K562 (cell line): Measurements from ENCODE around the gene HLF. TPM values are rescaled to one million over a fixed set of nuclear protein-coding genes. Genes with fewer than 3 reads are reported as not detected.

Experiments
- BCOR ChIP-seq: fragments of 450-650 bp; IDR thresholded peaks from 2 replicates; pipeline ENCODE4 v1.6.1; 2016
- CHD1 ChIP-seq: fragments of 200-600 bp; sonication (generic); IDR thresholded peaks from one replicate; pipeline ENCODE4 v1.6.1; 2012; ENCODE audit warnings: mild to moderate bottlenecking, moderate library complexity, low read length, inconsistent platforms
- CREBBP ChIP-seq: IDR thresholded peaks from one replicate; pipeline ENCODE4 v1.6.1; 2012; ENCODE audit warnings: low read depth, mild to moderate bottlenecking, control low read depth, inconsistent platforms, low read length
- FOXK1 ChIP-seq: sonication (generic); formaldehyde crosslinking; IDR thresholded peaks from 2 replicates; pipeline ENCODE4 v1.8.0; 2022; ENCODE audit warnings: missing genetic modification reagents, mild to moderate bottlenecking, borderline replicate concordance
- GATA2 ChIP-seq: sonication (generic); formaldehyde crosslinking; IDR thresholded peaks from 2 replicates; pipeline ENCODE4 v1.4.0; 2020; ENCODE audit warnings: mild to moderate bottlenecking, missing genetic modification reagents
- ILK ChIP-seq: fragments of 450-650 bp; IDR thresholded peaks from 2 replicates; pipeline ENCODE4 v1.6.1; 2016; ENCODE audit warnings: missing genetic modification characterization, low read depth, mild to moderate bottlenecking, missing compliant biosample characterization, moderate library complexity, borderline replicate concordance
- JUNB ChIP-seq: fragments of 450-650 bp; formaldehyde crosslinking; conservative IDR thresholded peaks from 2 replicates; pipeline ENCODE4 v1.4.0; 2020; ENCODE audit warnings: mild to moderate bottlenecking
- KLF16 ChIP-seq: IDR thresholded peaks from 2 replicates; pipeline ENCODE4 v1.6.1; 2016; ENCODE audit warnings: antibody characterized with exemption
- MXD1 ChIP-seq: fragments of 250-450 bp; sonication (Bioruptor Pico); IDR thresholded peaks from 2 replicates; pipeline ENCODE4 v1.8.0; 2021; ENCODE audit warnings: borderline replicate concordance, mild to moderate bottlenecking, moderate library complexity; ENCODE audit not compliant: poor library complexity, severe bottlenecking
- RBM22 ChIP-seq: fragments of 200-400 bp; formaldehyde crosslinking; IDR thresholded peaks from 2 replicates; pipeline ENCODE4 v1.6.1; 2018; ENCODE audit warnings: low read length, low read depth; ENCODE audit not compliant: poor library complexity, severe bottlenecking
- RHOXF2B ChIP-seq: fragments of 250-450 bp; sonication (Bioruptor Pico); conservative IDR thresholded peaks from 2 replicates; pipeline ENCODE4 v1.5.1; 2021
- RREB1 ChIP-seq: fragments of 250-450 bp; sonication (Bioruptor Pico); IDR thresholded peaks from 2 replicates; pipeline ENCODE4 v1.4.0; 2020
- SAFB ChIP-seq: fragments of 200-400 bp; formaldehyde crosslinking; IDR thresholded peaks from 2 replicates; pipeline ENCODE4 v1.6.1; 2017; ENCODE audit warnings: low read depth, low read length, borderline replicate concordance
- SLC30A9 ChIP-seq: fragments of 250-450 bp; sonication (Bioruptor Pico); IDR thresholded peaks from 2 replicates; pipeline ENCODE4 v1.8.0; 2022; ENCODE audit warnings: mild to moderate bottlenecking, moderate library complexity
- SMARCA4 ChIP-seq: fragments of 450-650 bp; IDR thresholded peaks from 2 replicates; pipeline ENCODE4 v1.6.1; 2016
- THAP7 ChIP-seq: fragments of 250-450 bp; sonication (Bioruptor Pico); IDR thresholded peaks from 2 replicates; pipeline ENCODE4 v1.5.0; 2021
- ZHX1 ChIP-seq: fragments of 150-350 bp; conservative IDR thresholded peaks from 2 replicates; pipeline ENCODE4 v1.6.1; 2014; ENCODE audit warnings: low read length
- ZNF696 ChIP-seq: fragments of 250-450 bp; sonication (Bioruptor Pico); conservative IDR thresholded peaks from 2 replicates; pipeline ENCODE4 v1.4.0; 2020; ENCODE audit warnings: mild to moderate bottlenecking, moderate library complexity
- ZNF778 ChIP-seq: fragments of 450-650 bp; formaldehyde crosslinking; IDR thresholded peaks from 2 replicates; pipeline ENCODE4 v1.4.0; 2020; ENCODE audit warnings: mild to moderate bottlenecking, moderate library complexity
- polyA plus RNA-seq, 8 experiments: library from polyadenylated mRNA; depleted of rRNA in 4 of 8; stranded (reverse) in 5 of 8; unstranded in 3 of 8; fragments of >200 nt; fragmentation: Nextera tagmentation in 2 of 8; fragmentation: Illumina TruSeq in 1 of 8; extraction: Ambion mirVana in 2 of 8; extraction: Trizol in 1 of 8; gene quantifications; 2 replicates each; pipeline versions ENCODE4 v1.2.1 to v1.2.3, GENCODE V29; 2011 to 2014; ENCODE audit warnings: inconsistent platforms in 1 of 8, missing spikeins in 1 of 8
- total RNA-seq, 7 experiments: library from RNA; depleted of rRNA in 6 of 7; stranded (reverse); fragments of >200 nt in 6 of 7; fragmentation: Illumina TruSeq in 2 of 7; extraction: Trizol in 2 of 7; gene quantifications; 2 replicates each; pipeline versions ENCODE4 v1.2.1 to v1.2.3, GENCODE V29; 2011 to 2021; ENCODE audit warnings: low replicate concordance in 1 of 7

HLF gene
- total and polyA plus RNA-seq, 9 of the 15 experiments (the other 6 are each of a cell fraction or from before 2014, with no cell fraction given) = 0.03 to 0.24 (median 0.09) TPM

GRCh38 chr17:55264645-55265298 is at the start of gene HLF (continued):
- TF ChIP-seq ZHX1 (no peak), JUNB (CRISPR knock-in tag) (no peak), BCOR (no peak), MXD1 (no peak), SLC30A9 (CRISPR knock-in tag) (no peak), ZNF778 (CRISPR knock-in tag) (no peak), ZNF696 (no peak), ILK (tag) (no peak), RBM22 (no peak), RREB1 (CRISPR knock-in tag) (no peak), THAP7 (no peak), FOXK1 (CRISPR knock-in tag) (no peak), GATA2 (CRISPR knock-in tag) (no peak), SAFB (no peak), CREBBP (no peak), CHD1 (no peak), RHOXF2B (CRISPR knock-in tag) (no peak), SMARCA4 (no peak), KLF16 (no peak)
